Measurements from ENCODE around the gene REL. TPM values are rescaled to one million over a fixed set of nuclear protein-coding genes. Genes with fewer than 3 reads are reported as not detected.
A peak's percentile ranks its signal among the peaks of the same experiment; 100 is the strongest.

The REL gene
- total and polyA plus RNA-seq, 2 of the 4 experiments (the other 2 are of a cell fraction): 1.3 to 4.3 TPM

GRCh38 chr2:60882971-60883753, 1.8 kb downstream of the REL start:
- peak overlapping the region; percentile 81 for H3K14ac ChIP-seq (replicated peaks; ENCODE audit: low read depth, low read length)
- in situ Hi-C loops (cut with MboI; ENCODE audit: low sequenced_read_pairs) (no loop called here), intact Hi-C loops (cut with micrococcal nuclease) (loop anchor here (2.0 to 10.0 kb wide), 2 partner anchors 134 to 178 kb away; partner anchors contain the start of gene PEX13), dilution Hi-C loops (cut with HindIII; ENCODE audit: low sequenced_read_pairs, unreplicated experiment) (no loop called here)
- H4K8ac ChIP-seq (ENCODE audit: low read depth in 2 of 2, low read length in 2 of 2): peak overlapping the region in 1 of 2 experiments; percentile 26; a peak in 1 of 4 replicates
- H4K20me1 ChIP-seq (ENCODE audit: insufficient read depth, low read length): no peaks in the 10 kb centered on the region
- peak overlapping the region; percentile 36; the same call in 1 of the 2 replicates for H3K4ac ChIP-seq (ENCODE audit: low read depth, low read length)
- H3K27ac ChIP-seq (ENCODE audit: insufficient read depth, low read length): peak overlapping the region; percentile 15; the same call in 1 of the 2 replicates
- peak overlapping the region; percentile 99 for H3K4me2 ChIP-seq (ENCODE audit: low read depth, low read length)
- TF ChIP-seq CHD1 (IDR thresholded peaks at IDR 0.05; ENCODE audit: low read depth, low read length) (peak; percentile 38; the same call in 1 of the 2 replicates), BHLHE40 (IDR thresholded peaks at IDR 0.05; ENCODE audit: low read depth, low read length) (no peak)
- no peaks in the 10 kb centered on the region for H3K36me3 ChIP-seq (ENCODE audit: control insufficient read depth, insufficient read depth, low read length)
- H2BK120ac ChIP-seq (ENCODE audit: low read depth, low read length): no peak overlapping the region
- CTCF ChIA-PET: interaction anchor here (0.6 kb wide), 1 partner anchor 57 kb away, joined by 8 read pairs; no protein-coding TSS in a partner anchor
- H3K4me3 ChIP-seq (ENCODE audit: insufficient read depth, low read depth, low read length): peak overlapping the region; percentile 65
- POLR2A ChIA-PET (ENCODE audit: unreplicated experiment): no interaction called here
- no peak overlapping the region for H4K91ac ChIP-seq (ENCODE audit: insufficient read depth, low read depth, low read length)
- peak overlapping the region; percentile 34 for H2BK5ac ChIP-seq (ENCODE audit: low read depth, low read length, poor library complexity, severe bottlenecking)
- peak overlapping the region; percentile 10; the same call in 1 of the 2 replicates for H3K56ac ChIP-seq (ENCODE audit: extremely low read depth, insufficient read depth, low read length)
- peak overlapping the region; percentile 94 for H3K23ac ChIP-seq (ENCODE audit: low read depth, low read length)
- no peaks in the 10 kb centered on the region for H3K27me3 ChIP-seq (ENCODE audit: control insufficient read depth, insufficient read depth, low read length)
- H2BK20ac ChIP-seq (ENCODE audit: low read depth, low read length): no peak overlapping the region
- peak overlapping the region; percentile 70 for H3K9ac ChIP-seq (ENCODE audit: low read depth, low read length)
- peak overlapping the region; percentile 81 for H2AFZ ChIP-seq (replicated peaks; ENCODE audit: low read length, poor library complexity)
- 0 out of 2 replicates have a peak overlapping the region, but pooled peaks have one; percentile 16 for H3K18ac ChIP-seq (ENCODE audit: low read depth, low read length)
- peaks cover 2 to 12% of the 10 kb centered on the region in 2 experiments; a peak in 2 of 4 replicates for H3K79me1 ChIP-seq (ENCODE audit: low read depth in 1 of 2, low read length in 2 of 2)
- H3K9me1 ChIP-seq (ENCODE audit: insufficient read depth, low read length): no peaks in the 10 kb centered on the region
- BruUV-seq (replicated peaks): no TSS peak
- DNase-seq (peak; percentile 15), ATAC-seq (ENCODE audit: low read depth) (no peak)
- H3K4me1 ChIP-seq (ENCODE audit: control insufficient read depth, insufficient read depth, low read length): no peaks in the 10 kb centered on the region; the same call in 1 of the 2 replicates
- H3K9me3 ChIP-seq (ENCODE audit: control insufficient read depth, insufficient read depth, low read length): no peaks in the 10 kb centered on the region
- peak overlapping the region; percentile 16; the same call in 1 of the 2 replicates for H4K5ac ChIP-seq (ENCODE audit: low read depth, low read length)
- no peak overlapping the region for H2AK9ac ChIP-seq (replicated peaks; ENCODE audit: low read depth, low read length, poor library complexity)
- WGBS, 2 experiments (ENCODE audit: extremely low coverage in 2 of 2, insufficient read length in 1 of 2): no CpG with 5 or more reads among the region's 8 CpGs
- no peak overlapping the region for H2AK5ac ChIP-seq (ENCODE audit: low read depth, low read length)
- no peak overlapping the region for H2BK15ac ChIP-seq (ENCODE audit: low read depth, low read length)

All from IMR-90 (cell line).